ENCODE data around the gene SAE1.
A peak's percentile ranks its signal among the peaks of the same experiment; 100 is the strongest.

SAE1 gene

GRCh38 chr19:47230054-47230920 lies 99.7 kb downstream of the SAE1 start:
- Histone ChIP-seq H3K36me3 (ENCODE audit: control insufficient read depth, insufficient read depth, low read length) (peaks cover 5% of the 10 kb centered on the region), H3K4me3 (ENCODE audit: extremely low read depth, insufficient read depth, low read length, poor library complexity, severe bottlenecking) (peak overlapping the region; percentile 99), H3K4me1 (ENCODE audit: control insufficient read depth, insufficient read depth, low read length, poor library complexity, severe bottlenecking) (peaks cover 23% of the 10 kb centered on the region), H3K9me3 (ENCODE audit: control insufficient read depth, low read length) (no peaks in the 10 kb centered on the region), H3K27ac (ENCODE audit: low read depth, low read length, severe bottlenecking) (peak overlapping the region; percentile 45)
- 1% methylated on average over 25 to 40 of the region's 84 CpGs for WGBS, 2 experiments (ENCODE audit: insufficient coverage in 2 of 2)

DNA sequence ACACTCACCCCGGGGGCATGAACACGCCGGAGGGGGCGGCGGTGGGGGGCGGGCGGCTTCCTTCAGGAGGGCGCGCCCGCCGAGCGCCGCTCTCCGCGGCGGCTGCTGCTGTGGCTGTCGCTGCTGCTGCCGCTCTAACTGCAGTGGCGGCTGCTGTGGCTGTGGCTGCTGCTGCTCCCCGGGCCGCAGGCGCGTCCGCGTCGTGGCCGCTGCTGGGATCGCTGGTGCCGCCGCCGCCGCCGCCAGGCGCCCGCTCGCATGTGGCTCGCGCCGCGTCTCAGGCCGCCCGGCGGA lies 100.2 kb downstream of the SAE1 start, which contains the start of gene BBC3:
BBC3 (minus strand) TSS at position 279 of the 294 bp plus-strand sequence. CDS start 2,768 bp downstream, outside the sequence.
- Histone ChIP-seq H3K9me3 (ENCODE audit: control insufficient read depth, low read length) (no peaks in the 10 kb centered on the region), H3K36me3 (ENCODE audit: control insufficient read depth, insufficient read depth, low read length) (no peaks in the 10 kb centered on the region), H3K4me3 (ENCODE audit: extremely low read depth, insufficient read depth, low read length, poor library complexity, severe bottlenecking) (peak within 1 kb of the TSS; percentile 99), H3K27ac (ENCODE audit: low read depth, low read length, severe bottlenecking) (peak within 1 kb of the TSS; percentile 74), H3K4me1 (ENCODE audit: control insufficient read depth, insufficient read depth, low read length, poor library complexity, severe bottlenecking) (peaks cover 18% of the 10 kb centered on the region)
- WGBS, 2 experiments (ENCODE audit: insufficient coverage in 2 of 2): 0 to 1% methylated on average over 25 to 42 of the region's 43 CpGs

DNA sequence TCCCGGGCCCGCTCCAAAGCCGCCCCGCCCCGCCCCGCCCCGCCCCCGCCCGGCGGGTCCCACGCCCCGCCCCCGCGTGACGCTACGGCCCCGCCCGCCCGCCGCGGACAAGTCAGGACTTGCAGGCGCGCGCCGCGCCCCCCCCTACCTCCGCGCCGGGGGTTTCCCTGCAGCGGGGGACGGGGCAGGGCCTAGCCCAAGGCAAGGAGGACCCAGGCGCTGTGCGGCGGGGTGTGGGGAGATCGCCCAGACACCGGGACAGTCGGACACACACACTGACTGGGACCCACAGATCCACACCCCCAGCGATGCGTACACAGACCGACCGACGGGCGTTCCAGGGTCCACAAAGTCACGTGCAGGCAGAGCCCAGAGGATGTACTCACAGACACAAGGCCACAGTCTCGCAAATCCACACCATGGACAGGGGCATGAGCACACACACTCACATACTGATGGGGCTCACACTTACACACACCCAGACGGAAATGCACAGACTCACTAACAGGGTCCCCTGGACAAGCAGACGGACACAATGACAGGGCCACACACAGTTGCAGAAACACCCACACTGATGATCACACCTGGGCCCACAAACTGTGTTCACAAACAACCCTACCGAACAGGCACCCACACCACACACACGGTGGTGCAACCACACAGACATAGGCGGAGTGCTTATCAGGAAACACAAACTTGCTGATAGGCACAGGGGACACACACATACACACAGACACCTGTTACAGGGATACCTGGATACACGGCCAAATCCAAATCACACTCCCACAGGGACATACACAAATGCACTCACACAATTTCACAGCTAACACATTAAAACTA lies 100.8 kb downstream of the SAE1 start:
- no peaks in the 10 kb centered on the region for H3K9me3 ChIP-seq (ENCODE audit: control insufficient read depth, low read length)
- H3K27ac ChIP-seq (ENCODE audit: low read depth, low read length, severe bottlenecking): peak overlapping the region; percentile 74
- WGBS, 2 experiments (ENCODE audit: insufficient coverage in 2 of 2): 30 to 63% methylated on average over 7 to 21 of the region's 51 CpGs
- H3K4me1 ChIP-seq (ENCODE audit: control insufficient read depth, insufficient read depth, low read length, poor library complexity, severe bottlenecking): peaks cover 16% of the 10 kb centered on the region
- peak overlapping the region; percentile 99 for H3K4me3 ChIP-seq (ENCODE audit: extremely low read depth, insufficient read depth, low read length, poor library complexity, severe bottlenecking)
- H3K36me3 ChIP-seq (ENCODE audit: control insufficient read depth, insufficient read depth, low read length): no peaks in the 10 kb centered on the region

DNA sequence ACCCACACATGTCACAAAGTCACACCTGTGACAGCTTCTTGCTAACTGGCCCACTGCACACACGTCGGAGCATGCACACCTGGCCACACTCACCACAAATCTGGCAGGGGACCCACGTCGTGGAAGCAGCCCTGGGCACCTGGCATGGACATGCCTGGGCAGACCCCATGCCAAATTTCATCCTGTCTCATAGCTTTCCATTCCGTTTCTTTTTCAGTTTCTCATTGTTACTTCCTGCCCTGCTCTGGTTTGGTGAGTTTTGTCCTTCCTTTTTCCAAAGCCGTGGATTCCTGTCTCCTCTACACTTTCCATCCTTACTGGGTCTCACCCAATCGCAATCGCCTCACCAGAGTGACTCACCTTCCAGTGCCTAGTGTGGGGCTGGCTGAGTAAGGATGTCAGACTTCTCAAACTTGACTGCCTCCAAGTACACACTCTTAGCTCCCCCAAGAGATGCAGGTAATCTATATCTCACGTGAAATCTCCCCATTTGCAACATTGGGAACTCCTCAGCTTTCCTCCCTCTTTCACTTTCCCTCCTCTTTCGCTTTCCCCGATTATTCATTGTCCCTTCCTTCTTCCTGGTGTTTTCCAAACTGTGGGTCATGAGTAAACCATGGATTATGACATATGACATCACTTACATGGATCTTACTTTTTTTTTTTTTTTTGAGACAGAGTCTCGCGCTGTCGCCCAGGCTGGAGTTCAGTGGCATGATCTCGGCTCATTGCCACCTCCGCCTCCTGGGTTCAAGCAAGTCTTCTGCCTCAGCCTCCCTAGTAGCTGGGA lies 102.0 kb downstream of the SAE1 start:
- H3K9me3 ChIP-seq (ENCODE audit: control insufficient read depth, low read length): no peaks in the 10 kb centered on the region
- H3K27ac ChIP-seq (ENCODE audit: low read depth, low read length, severe bottlenecking): peak overlapping the region; percentile 36
- peaks cover 10% of the 10 kb centered on the region for H3K4me1 ChIP-seq (ENCODE audit: control insufficient read depth, insufficient read depth, low read length, poor library complexity, severe bottlenecking)
- 83 to 85% methylated on average over 13 of the region's 16 CpGs for whole genome bisulfite sequencing, 2 experiments (ENCODE audit: insufficient coverage in 2 of 2)
- H3K4me3 ChIP-seq (ENCODE audit: extremely low read depth, insufficient read depth, low read length, poor library complexity, severe bottlenecking): peak overlapping the region; percentile 99
- no peaks in the 10 kb centered on the region for H3K36me3 ChIP-seq (ENCODE audit: control insufficient read depth, insufficient read depth, low read length)

DNA sequence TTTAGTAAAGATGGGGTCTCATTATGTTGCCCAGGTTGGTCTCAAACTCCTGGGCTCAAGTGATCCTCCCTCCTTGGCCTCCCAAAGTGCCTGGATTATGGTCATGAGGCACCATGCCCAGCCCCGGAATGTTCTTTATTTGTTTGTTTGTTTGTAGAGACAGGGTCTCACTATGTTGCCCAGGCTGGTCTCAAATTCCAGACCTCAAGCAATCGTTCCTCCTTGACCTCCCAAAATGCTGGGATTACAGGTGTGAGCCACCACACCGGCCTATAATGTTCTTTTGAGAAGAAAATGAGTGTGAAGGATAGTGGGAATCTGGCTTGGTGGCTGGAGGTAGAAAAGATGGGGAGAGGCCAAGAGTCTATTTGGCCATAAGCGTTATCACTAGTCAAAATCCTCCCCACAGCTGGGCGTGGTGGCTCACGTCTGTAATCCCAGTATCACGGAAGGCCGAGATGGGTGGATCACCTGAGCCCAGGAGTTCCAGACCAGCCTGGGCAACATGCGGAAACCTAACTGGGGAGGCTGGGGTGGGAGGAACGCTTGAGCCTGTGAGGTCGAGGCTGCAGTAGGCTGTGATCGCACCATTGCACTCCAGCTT lies 105.5 kb downstream of the SAE1 start:
- 89 to 93% methylated on average over 9 to 11 of the region's 12 CpGs for WGBS, 2 experiments (ENCODE audit: insufficient coverage in 2 of 2)
- peaks cover 18% of the 10 kb centered on the region for H3K4me1 ChIP-seq (ENCODE audit: control insufficient read depth, insufficient read depth, low read length, poor library complexity, severe bottlenecking)
- no peak overlapping the region for H3K4me3 ChIP-seq (ENCODE audit: extremely low read depth, insufficient read depth, low read length, poor library complexity, severe bottlenecking)
- H3K36me3 ChIP-seq (ENCODE audit: control insufficient read depth, insufficient read depth, low read length): no peaks in the 10 kb centered on the region
- no peak overlapping the region for H3K27ac ChIP-seq (ENCODE audit: low read depth, low read length, severe bottlenecking)
- no peaks in the 10 kb centered on the region for H3K9me3 ChIP-seq (ENCODE audit: control insufficient read depth, low read length)

DNA sequence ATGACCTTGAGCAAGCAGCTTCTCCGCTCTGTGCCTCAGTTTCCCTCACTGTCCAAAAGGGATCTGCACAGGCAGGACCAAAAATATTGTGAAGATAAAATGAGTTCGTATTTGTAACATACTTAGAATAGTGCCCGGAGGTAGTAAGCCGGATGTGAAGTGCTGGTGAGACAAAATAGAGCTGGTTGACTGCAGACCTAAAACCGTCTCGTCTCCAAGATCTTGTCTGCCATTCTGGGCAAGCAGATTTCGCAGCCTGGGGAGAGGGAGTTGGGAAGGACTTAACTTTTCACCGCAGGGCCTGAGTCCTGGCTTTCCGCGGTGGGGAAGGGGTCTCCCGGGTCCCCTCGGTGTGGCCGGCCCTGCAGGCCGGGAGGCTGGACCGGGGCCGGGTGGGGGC lies 108.5 kb downstream of the SAE1 start:
- WGBS, 2 experiments (ENCODE audit: insufficient coverage in 2 of 2): 18 to 46% methylated on average over 6 to 16 of the region's 16 CpGs
- Histone ChIP-seq H3K4me1 (ENCODE audit: control insufficient read depth, insufficient read depth, low read length, poor library complexity, severe bottlenecking) (peaks cover 17% of the 10 kb centered on the region), H3K36me3 (ENCODE audit: control insufficient read depth, insufficient read depth, low read length) (no peaks in the 10 kb centered on the region), H3K4me3 (ENCODE audit: extremely low read depth, insufficient read depth, low read length, poor library complexity, severe bottlenecking) (peak overlapping the region; percentile 27), H3K27ac (ENCODE audit: low read depth, low read length, severe bottlenecking) (no peak overlapping the region), H3K9me3 (ENCODE audit: control insufficient read depth, low read length) (no peaks in the 10 kb centered on the region)

DNA sequence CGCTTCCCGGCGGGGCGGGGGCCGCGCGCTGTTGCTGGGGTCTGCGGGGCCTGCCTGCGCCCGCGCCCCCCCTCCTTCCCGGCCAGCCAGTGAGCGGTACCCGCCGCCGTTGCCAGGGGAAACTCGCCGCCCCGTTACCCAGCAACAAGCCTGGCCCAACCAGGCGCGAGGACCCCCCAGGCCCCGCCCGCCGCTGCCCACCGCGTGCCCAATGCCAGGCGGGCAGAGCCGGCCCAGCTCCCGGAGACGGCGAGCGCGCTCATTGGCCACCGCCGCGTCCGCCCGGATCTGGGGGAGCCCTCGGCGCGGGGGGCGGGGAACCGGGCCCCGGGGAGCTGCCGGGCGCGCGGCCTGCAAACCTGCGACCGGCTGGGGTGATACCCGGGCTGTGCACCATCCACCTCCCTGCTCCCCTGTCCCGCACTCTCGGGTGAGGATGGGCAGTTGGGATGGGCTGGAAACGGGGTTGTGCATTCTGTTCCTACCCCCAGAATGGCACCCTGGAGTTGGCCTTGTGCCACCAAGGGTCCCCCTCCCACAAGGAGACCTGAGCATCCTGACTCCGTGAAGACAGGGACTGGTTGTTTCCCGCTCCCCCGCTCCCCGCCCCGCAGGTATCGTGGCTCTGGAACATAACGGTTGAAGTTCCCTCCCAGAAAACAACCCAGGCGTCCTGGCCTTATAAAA lies 109.1 kb downstream of the SAE1 start:
- H3K9me3 ChIP-seq (ENCODE audit: control insufficient read depth, low read length): no peaks in the 10 kb centered on the region
- H3K4me1 ChIP-seq (ENCODE audit: control insufficient read depth, insufficient read depth, low read length, poor library complexity, severe bottlenecking): peaks cover 17% of the 10 kb centered on the region
- H3K36me3 ChIP-seq (ENCODE audit: control insufficient read depth, insufficient read depth, low read length): no peaks in the 10 kb centered on the region
- H3K27ac ChIP-seq (ENCODE audit: low read depth, low read length, severe bottlenecking): no peak overlapping the region
- H3K4me3 ChIP-seq (ENCODE audit: extremely low read depth, insufficient read depth, low read length, poor library complexity, severe bottlenecking): peak overlapping the region; percentile 27
- WGBS, 2 experiments (ENCODE audit: insufficient coverage in 2 of 2): 5% methylated on average over 37 to 59 of the region's 62 CpGs

GRCh38 chr19:47240556-47240955 lies 109.9 kb downstream of the SAE1 start:
- 66 to 76% methylated on average over 4 to 6 of the region's 6 CpGs for WGBS, 2 experiments (ENCODE audit: insufficient coverage in 2 of 2)
- no peak overlapping the region for H3K4me3 ChIP-seq (ENCODE audit: extremely low read depth, insufficient read depth, low read length, poor library complexity, severe bottlenecking)
- H3K9me3 ChIP-seq (ENCODE audit: control insufficient read depth, low read length): no peaks in the 10 kb centered on the region

DNA sequence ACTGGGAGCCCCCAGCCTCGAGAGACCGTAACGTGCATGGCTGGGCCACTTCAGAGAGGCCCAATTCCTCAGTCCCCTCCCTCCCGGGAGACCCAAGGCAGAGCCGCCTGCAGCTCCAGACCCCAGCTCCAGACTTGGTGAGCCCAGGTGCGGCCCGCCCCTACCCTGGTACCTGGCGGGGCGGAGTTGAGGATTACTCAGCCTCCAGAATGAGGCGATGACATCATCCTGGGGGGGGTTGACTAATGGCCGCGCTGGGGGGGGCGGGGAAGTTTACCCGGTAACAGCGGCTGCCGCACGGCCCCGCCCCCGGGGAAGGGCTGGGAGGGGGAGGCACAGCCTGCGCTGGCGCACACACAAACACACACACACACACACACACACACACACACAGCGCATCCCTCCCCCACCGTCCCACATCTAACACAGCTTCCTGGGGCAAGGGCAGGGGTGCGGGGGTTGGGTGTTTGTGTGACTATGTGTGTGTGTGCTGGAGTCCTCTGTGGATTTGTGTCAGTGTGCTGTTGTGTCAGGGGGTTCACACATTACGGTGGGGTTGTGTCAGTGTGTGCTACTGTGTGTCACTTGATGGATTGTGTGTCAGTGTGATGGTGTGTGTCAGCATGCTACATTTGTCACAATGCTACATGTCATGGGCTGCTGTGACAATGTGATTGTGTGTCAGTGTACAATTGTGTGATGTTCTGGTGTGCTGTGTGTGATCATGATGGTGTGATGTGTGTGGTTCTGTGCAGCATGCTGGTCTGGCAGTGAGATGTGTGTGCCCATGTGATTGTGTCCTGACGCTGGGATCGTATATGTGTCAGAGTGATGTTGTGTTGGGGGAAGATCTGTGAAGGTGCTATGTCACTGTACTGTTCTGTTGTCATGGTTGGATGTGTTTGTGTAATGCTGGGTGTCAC lies 110.6 kb downstream of the SAE1 start:
- Histone ChIP-seq H3K27ac (ENCODE audit: low read depth, low read length, severe bottlenecking) (no peak overlapping the region), H3K36me3 (ENCODE audit: control insufficient read depth, insufficient read depth, low read length) (no peaks in the 10 kb centered on the region), H3K4me3 (ENCODE audit: extremely low read depth, insufficient read depth, low read length, poor library complexity, severe bottlenecking) (no peak overlapping the region), H3K9me3 (ENCODE audit: control insufficient read depth, low read length) (no peaks in the 10 kb centered on the region), H3K4me1 (ENCODE audit: control insufficient read depth, insufficient read depth, low read length, poor library complexity, severe bottlenecking) (peaks cover 17% of the 10 kb centered on the region)
- WGBS, 2 experiments (ENCODE audit: insufficient coverage in 2 of 2): 29 to 31% methylated on average over 7 of the region's 27 CpGs

More at GRCh38 chr19:47240556-47240955, 109.9 kb downstream of the SAE1 start:
- H3K27ac ChIP-seq (ENCODE audit: low read depth, low read length, severe bottlenecking): no peak overlapping the region
- no peaks in the 10 kb centered on the region for H3K36me3 ChIP-seq (ENCODE audit: control insufficient read depth, insufficient read depth, low read length)
- peaks cover 17% of the 10 kb centered on the region for H3K4me1 ChIP-seq (ENCODE audit: control insufficient read depth, insufficient read depth, low read length, poor library complexity, severe bottlenecking)
